Measurements from ENCODE around the gene PAN3. TPM values are rescaled to one million over a fixed set of nuclear protein-coding genes. Genes with fewer than 3 reads are reported as not detected.

Gene PAN3
- total RNA-seq, 1 experiment from 2014 or later = 37.5 TPM

- no peak overlapping the region for H3K4me3 Mint-ChIP-seq (ENCODE audit: unreplicated experiment)
- CTCF ChIA-PET = no interaction called here
- H3K4me1 Mint-ChIP-seq (ENCODE audit: low read depth, unreplicated experiment) = peaks cover 16% of the 10 kb centered on the region
- H3K36me3 ChIP-seq (ENCODE audit: control insufficient read depth, insufficient read depth, low read length) = no peaks in the 10 kb centered on the region
- DNase-seq = no peak
- peaks cover 6% of the 10 kb centered on the region for H3K36me3 Mint-ChIP-seq (ENCODE audit: insufficient read depth, unreplicated experiment)
- no peak for TF ChIP-seq CTCF (IDR thresholded peaks at IDR 0.05; ENCODE audit: insufficient read depth in 1 of 2, low read depth in 1 of 2, low read length in 1 of 2, severe bottlenecking in 1 of 2, unreplicated experiment in 1 of 2)
- H3K4me3 ChIP-seq (ENCODE audit: low read depth, low read length) = no peak overlapping the region
- intact Hi-C loops (cut with micrococcal nuclease; ENCODE audit: unreplicated experiment) = no loop called here
- no peaks in the 10 kb centered on the region for H3K27me3 Mint-ChIP-seq (ENCODE audit: insufficient read depth, unreplicated experiment)
- POLR2A ChIA-PET = no interaction called here
- no peaks in the 10 kb centered on the region for H3K9me3 ChIP-seq
- no peaks in the 10 kb centered on the region for H3K27me3 ChIP-seq (replicated peaks; ENCODE audit: control insufficient read depth, insufficient read depth, low read length)
- BruUV-seq (replicated peaks) = no TSS peak
- H3K27ac Mint-ChIP-seq (ENCODE audit: unreplicated experiment) = no peak overlapping the region
- no peaks in the 10 kb centered on the region for H3K4me1 ChIP-seq
- H3K9me3 Mint-ChIP-seq (ENCODE audit: unreplicated experiment) = no peaks in the 10 kb centered on the region
Measured at GRCh38 chr13:28171266-28171665, 32.9 kb downstream of the PAN3 start.

GRCh38 chr13:28172947-28173346 is 34.6 kb downstream of the PAN3 start:
- no peak for TF ChIP-seq CTCF (IDR thresholded peaks at IDR 0.05; ENCODE audit: insufficient read depth in 1 of 2, low read depth in 1 of 2, low read length in 1 of 2, severe bottlenecking in 1 of 2, unreplicated experiment in 1 of 2)
- POLR2A ChIA-PET = no interaction called here

GRCh38 chr13:28173793-28174192 is 35.4 kb downstream of the PAN3 start:
- Mint-ChIP-seq H3K27me3 (ENCODE audit: insufficient read depth, unreplicated experiment) (no peaks in the 10 kb centered on the region), H3K36me3 (ENCODE audit: insufficient read depth, unreplicated experiment) (peaks cover 11% of the 10 kb centered on the region), H3K4me3 (ENCODE audit: unreplicated experiment) (no peak overlapping the region), H3K9me3 (ENCODE audit: unreplicated experiment) (no peaks in the 10 kb centered on the region), H3K27ac (ENCODE audit: unreplicated experiment) (no peak overlapping the region), H3K4me1 (ENCODE audit: low read depth, unreplicated experiment) (peaks cover 18% of the 10 kb centered on the region)
- Histone ChIP-seq H3K27me3 (replicated peaks; ENCODE audit: control insufficient read depth, insufficient read depth, low read length) (no peaks in the 10 kb centered on the region), H3K4me3 (ENCODE audit: low read depth, low read length) (no peak overlapping the region), H3K36me3 (ENCODE audit: control insufficient read depth, insufficient read depth, low read length) (no peaks in the 10 kb centered on the region), H3K9me3 (no peaks in the 10 kb centered on the region), H3K4me1 (no peaks in the 10 kb centered on the region)
- ChIA-PET CTCF (no interaction called here), POLR2A (no interaction called here)
- TF ChIP-seq CTCF (IDR thresholded peaks at IDR 0.05; ENCODE audit: insufficient read depth in 1 of 2, low read depth in 1 of 2, low read length in 1 of 2, severe bottlenecking in 1 of 2, unreplicated experiment in 1 of 2) = no peak
- intact Hi-C loops (cut with micrococcal nuclease; ENCODE audit: unreplicated experiment) = no loop called here
- DNase-seq = no peak
- no TSS peak for BruUV-seq (replicated peaks)

More at GRCh38 chr13:28172947-28173346, 34.6 kb downstream of the PAN3 start:
- H3K9me3 ChIP-seq = no peaks in the 10 kb centered on the region
- H3K4me3 ChIP-seq (ENCODE audit: low read depth, low read length) = no peak overlapping the region
- H3K36me3 ChIP-seq (ENCODE audit: control insufficient read depth, insufficient read depth, low read length) = no peaks in the 10 kb centered on the region
- peaks cover 11% of the 10 kb centered on the region for H3K36me3 Mint-ChIP-seq (ENCODE audit: insufficient read depth, unreplicated experiment)
- no peaks in the 10 kb centered on the region for H3K9me3 Mint-ChIP-seq (ENCODE audit: unreplicated experiment)
- no peak overlapping the region for H3K27ac Mint-ChIP-seq (ENCODE audit: unreplicated experiment)
- no TSS peak for BruUV-seq (replicated peaks)
- CTCF ChIA-PET = no interaction called here
- no peaks in the 10 kb centered on the region for H3K27me3 ChIP-seq (replicated peaks; ENCODE audit: control insufficient read depth, insufficient read depth, low read length)
- H3K27me3 Mint-ChIP-seq (ENCODE audit: insufficient read depth, unreplicated experiment) = no peaks in the 10 kb centered on the region
- intact Hi-C loops (cut with micrococcal nuclease; ENCODE audit: unreplicated experiment) = no loop called here
- DNase-seq = no peak
- H3K4me1 Mint-ChIP-seq (ENCODE audit: low read depth, unreplicated experiment) = peaks cover 18% of the 10 kb centered on the region
- H3K4me1 ChIP-seq = no peaks in the 10 kb centered on the region
- no peak overlapping the region for H3K4me3 Mint-ChIP-seq (ENCODE audit: unreplicated experiment)
